Measurements from ENCODE around the gene CCDC63. TPM values are rescaled to one million over a fixed set of nuclear protein-coding genes. Genes with fewer than 3 reads are reported as not detected.

Gene CCDC63
- polyA plus RNA-seq, 1 of the 3 experiments (the other 2 are of a cell fraction) = not detected

GRCh38 chr12:110798461-110798860 lies 48.3 kb upstream of the CCDC63 start:
- H3K9me3 ChIP-seq = no peaks in the 10 kb centered on the region
- no peaks in the 10 kb centered on the region for H3F3A ChIP-seq (replicated peaks; ENCODE audit: insufficient read depth)
- no peaks in the 10 kb centered on the region for H3K79me2 ChIP-seq (ENCODE audit: insufficient read depth)
- 42% methylated on average over 3 of the region's 3 CpGs for WGBS (ENCODE audit: low lambda C conversion rate)
- no peak overlapping the region for H3K4me3 ChIP-seq (ENCODE audit: low read depth in 2 of 2, low read length in 1 of 2)
- CTCF ChIA-PET = no interaction called here
- no peaks in the 10 kb centered on the region for H3K4me1 ChIP-seq (ENCODE audit: control insufficient read depth in 1 of 2, insufficient read depth in 2 of 2, low read depth in 1 of 2, low read length in 1 of 2)
- no peak overlapping the region for H3K4me2 ChIP-seq
- no peaks in the 10 kb centered on the region for H3K9me2 ChIP-seq
- no peaks in the 10 kb centered on the region; the same call in 1 of the 2 replicates for H3K27me3 ChIP-seq (ENCODE audit: insufficient read depth)
- POLR2A ChIA-PET = no interaction called here
- no peaks in the 10 kb centered on the region for H4K20me1 ChIP-seq (ENCODE audit: insufficient read depth)
- no peak overlapping the region for H3K9ac ChIP-seq
- no peak overlapping the region for H3K27ac ChIP-seq (ENCODE audit: low read depth in 2 of 2, low read length in 1 of 2)
- H2AFZ ChIP-seq (ENCODE audit: low read depth) = no peak overlapping the region
- DNase-seq = no peak
- H3K36me3 ChIP-seq (replicated peaks in 1 of 2; ENCODE audit: control insufficient read depth in 1 of 2, insufficient read depth in 2 of 2, low read length in 1 of 2) = no peaks in the 10 kb centered on the region
- TF ChIP-seq FOXJ3 (CRISPR knock-in tag; IDR thresholded peaks at IDR 0.05) = no peak
- TF ChIP-seq EZH2phosphoT487 (IDR thresholded peaks at IDR 0.05; ENCODE audit: borderline replicate concordance, low read depth) = no peak
- no peak for TF ChIP-seq FOXM1 (IDR thresholded peaks at IDR 0.05; ENCODE audit: low read depth)
- TF ChIP-seq ZBTB33 (IDR thresholded peaks at IDR 0.05; ENCODE audit: borderline replicate concordance, low read depth) = no peak
- TF ChIP-seq RAD21 (IDR thresholded peaks at IDR 0.05; ENCODE audit: low read length) = no peak
- TF ChIP-seq FOSL2 (IDR thresholded peaks at IDR 0.05; ENCODE audit: borderline replicate concordance, low read depth) = no peak
- TF ChIP-seq MEF2A (IDR thresholded peaks at IDR 0.05; ENCODE audit: borderline replicate concordance, low read depth) = no peak
- no peak for TF ChIP-seq RXRA (IDR thresholded peaks at IDR 0.05; ENCODE audit: borderline replicate concordance, low read depth)
- no peak for TF ChIP-seq JUND (IDR thresholded peaks at IDR 0.05)
- TF ChIP-seq IRF3 (IDR thresholded peaks at IDR 0.05; ENCODE audit: low read depth, low read length) = no peak
- TF ChIP-seq NRF1 (IDR thresholded peaks at IDR 0.05; ENCODE audit: low read depth, low read length) = no peak
- no peak for TF ChIP-seq SIN3A (IDR thresholded peaks at IDR 0.05; ENCODE audit: borderline replicate concordance, low read depth, low read length)
- TF ChIP-seq RCOR1 (IDR thresholded peaks at IDR 0.05; ENCODE audit: low read length) = no peak
- TF ChIP-seq YY1 (IDR thresholded peaks at IDR 0.05; ENCODE audit: low read depth) = no peak
- no peak for TF ChIP-seq TEAD4 (IDR thresholded peaks at IDR 0.05; ENCODE audit: borderline replicate concordance, insufficient read depth)
- TF ChIP-seq USF2 (IDR thresholded peaks at IDR 0.05; ENCODE audit: borderline replicate concordance, low read depth, low read length) = no peak
- TF ChIP-seq ELF1 (IDR thresholded peaks at IDR 0.05) = no peak
- no peak for TF ChIP-seq POLR2AphosphoS5 (IDR thresholded peaks at IDR 0.05; ENCODE audit: low read depth, low read length)

Data from SK-N-SH (cell line).